ENCODE results near the gene CD24.
A peak's percentile ranks its signal among the peaks of the same experiment; 100 is the strongest.
"Not testable (repeated sequence)": the region's sequence is repeated elsewhere in the genome, so short reads cannot be mapped to it uniquely, and the experiment has no call there.

Gene CD24

DNA sequence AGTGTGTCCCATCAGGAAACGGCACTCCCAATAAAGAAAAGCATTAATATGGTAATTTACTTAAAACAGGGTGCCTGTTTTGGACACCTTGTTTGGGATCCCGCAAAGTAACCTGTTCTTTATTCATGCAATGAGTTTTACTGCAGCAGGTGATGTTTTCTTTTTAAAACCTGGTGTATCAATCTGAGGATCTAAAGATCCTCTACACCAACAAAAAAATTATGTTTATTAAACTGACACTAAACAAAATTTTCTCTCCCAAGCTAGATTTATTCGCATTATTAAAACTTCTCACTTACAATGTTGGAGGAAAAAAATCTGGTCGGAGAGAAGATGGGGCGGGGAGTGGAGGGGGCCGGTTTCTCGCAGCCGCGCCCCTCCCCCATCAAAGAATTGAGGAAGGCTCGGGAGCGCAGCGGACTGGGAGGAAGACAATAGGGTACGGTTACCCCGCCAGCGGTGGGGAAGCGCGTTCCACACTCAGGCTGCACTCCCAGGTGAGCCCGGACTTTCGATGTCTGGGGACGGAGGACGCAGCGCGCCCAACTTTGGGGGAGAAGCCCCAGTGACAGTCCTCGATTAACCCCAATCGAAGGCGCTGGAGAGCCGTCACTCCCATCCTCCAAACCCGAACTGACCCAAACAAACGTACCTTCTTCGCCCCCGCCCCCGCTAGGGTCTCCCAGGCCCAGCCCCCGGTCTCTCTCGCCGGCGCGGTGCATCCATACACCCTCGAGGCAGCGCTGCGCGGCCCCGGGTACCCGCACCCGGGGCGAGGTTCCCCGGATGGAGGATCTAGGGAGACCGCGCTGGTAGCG lies 1.3 kb downstream of the CD24 start:
- no peak for DNase-seq

DNA sequence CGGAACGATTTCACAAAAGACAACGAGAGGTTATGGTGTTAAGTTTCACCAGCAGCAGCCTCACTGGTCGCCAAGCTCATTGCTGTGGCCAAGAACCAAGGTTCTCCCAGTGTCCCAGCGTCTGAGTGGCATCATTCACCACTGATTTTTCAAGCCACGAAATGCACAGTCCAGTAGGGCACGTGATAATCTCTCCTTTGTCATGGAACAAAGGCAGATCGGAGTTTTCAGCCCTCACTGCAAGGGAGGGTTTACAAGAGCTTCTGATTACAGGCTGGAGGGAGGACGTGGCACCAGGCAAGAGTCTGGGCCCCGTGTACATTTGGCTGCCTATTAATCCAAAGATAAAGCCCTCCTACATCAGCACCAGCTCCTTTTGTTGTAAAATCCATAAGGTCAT lies 2.0 kb downstream of the CD24 start:
- DNase-seq: no peak
- in situ Hi-C loops (cut with MboI; ENCODE audit: low pct_unique_long_range_greater_than_20kb, low sequenced_read_pairs): no loop called here

More for the DNA sequence above, 1.3 kb downstream of the CD24 start:
- in situ Hi-C loops (cut with MboI; ENCODE audit: low pct_unique_long_range_greater_than_20kb, low sequenced_read_pairs): no loop called here

DNA sequence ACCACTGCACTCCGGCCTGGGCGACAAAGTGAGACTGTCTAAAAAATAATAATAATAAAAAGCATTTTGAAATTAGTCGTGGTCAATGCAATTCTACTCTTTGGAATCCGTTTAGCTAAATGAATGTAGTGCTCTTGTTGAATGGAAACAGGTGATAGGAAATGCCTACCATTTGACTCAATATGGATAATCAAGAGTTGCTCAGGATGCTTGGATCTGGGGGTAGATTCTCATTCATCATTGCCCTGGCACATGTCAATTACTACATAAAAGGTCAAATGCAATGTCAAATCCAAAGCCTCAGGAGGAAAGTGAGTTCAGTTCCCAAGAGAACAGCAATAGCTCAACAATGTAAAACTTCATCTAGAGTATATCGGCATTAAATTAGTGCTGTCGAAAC lies 3.8 kb downstream of the CD24 start:
- DNase-seq; in situ Hi-C loops (cut with MboI; ENCODE audit: low pct_unique_long_range_greater_than_20kb, low sequenced_read_pairs): not testable (repeated sequence)

DNA sequence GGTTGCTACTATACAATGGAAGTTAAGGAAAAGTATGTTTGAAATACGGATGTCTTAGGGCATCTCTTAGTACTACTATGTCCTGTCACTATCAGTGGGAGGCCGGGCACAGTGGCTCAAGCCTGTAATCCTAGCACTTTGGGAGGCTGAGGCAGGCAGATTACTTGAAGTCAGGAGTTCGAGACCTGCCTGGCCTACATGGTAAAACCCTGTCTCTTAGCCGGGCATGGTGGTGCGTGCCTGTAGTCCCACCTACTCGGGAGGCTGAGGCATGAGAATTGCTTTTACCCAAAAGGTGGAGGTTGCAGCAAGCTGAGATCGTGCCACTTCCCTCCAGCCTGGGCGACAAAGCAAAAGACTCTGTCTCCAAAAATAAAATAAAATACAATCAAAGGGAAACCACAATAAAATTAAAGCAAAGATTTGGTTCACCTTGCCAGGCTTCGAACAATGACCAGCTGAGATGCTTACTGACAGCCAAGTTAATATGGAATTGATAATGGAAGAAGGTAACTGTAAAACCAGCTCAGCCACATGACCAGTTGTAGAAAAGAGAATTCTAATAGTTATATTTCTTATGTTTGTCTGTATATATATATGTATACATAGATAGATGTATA lies 6.5 kb downstream of the CD24 start:
- in situ Hi-C loops (cut with MboI; ENCODE audit: low pct_unique_long_range_greater_than_20kb, low sequenced_read_pairs): no loop called here
- DNase-seq: no peak

DNA sequence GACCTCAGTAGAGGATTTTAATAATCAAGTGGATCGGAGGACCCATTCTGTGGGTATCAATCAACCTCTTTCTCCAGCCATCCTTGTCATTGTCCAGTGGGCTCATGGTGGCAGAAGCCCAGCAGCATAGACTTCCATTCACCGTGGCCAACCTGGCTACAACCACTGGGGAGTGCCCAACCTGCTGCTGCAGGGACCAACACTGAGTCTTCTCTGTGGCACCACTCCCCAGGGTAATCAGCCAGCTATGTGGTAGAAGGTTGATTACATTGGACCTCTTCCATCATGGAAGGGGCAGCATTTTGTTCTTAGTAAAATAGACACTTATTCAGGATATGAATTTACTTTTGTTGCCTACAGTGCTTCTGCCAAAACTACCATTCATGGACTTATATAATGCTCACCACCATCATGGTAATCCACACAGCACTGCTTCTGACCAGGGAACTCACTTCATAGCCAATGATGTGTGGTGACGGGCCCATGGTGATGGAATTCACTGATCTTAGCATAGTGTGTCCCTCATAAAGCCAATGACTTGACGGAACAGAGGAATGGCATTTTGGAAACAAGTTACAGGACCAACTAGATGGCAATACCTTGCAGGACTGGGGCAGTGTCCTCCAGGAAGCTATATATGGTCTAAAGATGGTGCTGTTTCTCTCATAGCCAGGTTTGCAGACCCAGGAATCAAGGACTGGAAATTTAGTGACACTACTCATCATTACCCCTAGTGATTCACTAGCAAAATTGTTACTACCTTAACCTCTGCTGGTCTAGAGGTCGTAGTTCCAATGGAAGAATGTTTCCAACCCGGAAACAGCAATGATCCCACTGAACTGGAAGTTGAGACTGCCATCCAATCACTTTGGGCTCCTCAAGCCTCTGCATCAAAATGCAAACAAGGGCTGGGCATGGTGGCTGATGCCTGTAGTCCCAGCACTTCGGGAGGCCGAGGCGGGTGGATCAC lies 7.6 kb downstream of the CD24 start:
- in situ Hi-C loops (cut with MboI; ENCODE audit: low pct_unique_long_range_greater_than_20kb, low sequenced_read_pairs): no loop called here
- no peak for DNase-seq

DNA sequence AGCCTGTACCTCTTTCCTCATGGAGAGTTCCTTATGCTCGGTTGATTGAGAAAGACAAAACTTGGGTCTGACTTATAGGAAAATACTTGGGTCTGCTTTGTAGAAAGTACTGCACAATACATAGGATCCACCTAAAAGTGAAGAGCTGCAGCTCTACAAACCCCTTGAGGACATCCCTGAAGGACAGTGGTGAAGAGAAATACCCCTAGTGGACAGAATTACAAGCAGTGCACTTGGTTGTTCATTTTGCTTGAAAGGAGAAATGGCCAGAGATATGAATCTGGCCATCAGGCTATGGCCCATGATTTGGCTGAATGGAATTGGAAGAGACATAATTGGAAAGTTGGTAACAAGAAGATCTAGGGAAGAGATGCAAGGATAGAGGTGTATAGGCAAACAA lies 8.3 kb downstream of the CD24 start:
- in situ Hi-C loops (cut with MboI; ENCODE audit: low pct_unique_long_range_greater_than_20kb, low sequenced_read_pairs): no loop called here
- no peak for DNase-seq

DNA sequence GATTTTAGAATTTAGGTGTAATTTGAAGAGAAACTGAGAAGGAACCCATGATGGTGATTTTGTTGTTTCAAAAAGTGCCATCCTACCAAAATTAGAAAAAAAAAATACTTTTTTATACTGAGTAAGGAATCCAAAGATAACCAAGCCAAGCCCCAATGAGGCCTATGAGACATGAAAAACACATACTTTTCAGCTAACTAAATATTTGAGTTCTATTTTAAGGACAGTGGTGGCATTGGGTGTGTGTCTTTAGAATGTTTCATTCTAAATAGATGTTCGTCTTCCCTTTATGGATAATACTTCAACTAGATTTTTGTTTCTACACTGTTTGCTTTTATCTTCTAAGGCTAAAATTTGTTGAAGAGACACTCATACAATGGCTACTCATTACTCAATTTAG lies 9.6 kb downstream of the CD24 start:
- in situ Hi-C loops (cut with MboI; ENCODE audit: low pct_unique_long_range_greater_than_20kb, low sequenced_read_pairs): no loop called here
- no peak for DNase-seq

DNA sequence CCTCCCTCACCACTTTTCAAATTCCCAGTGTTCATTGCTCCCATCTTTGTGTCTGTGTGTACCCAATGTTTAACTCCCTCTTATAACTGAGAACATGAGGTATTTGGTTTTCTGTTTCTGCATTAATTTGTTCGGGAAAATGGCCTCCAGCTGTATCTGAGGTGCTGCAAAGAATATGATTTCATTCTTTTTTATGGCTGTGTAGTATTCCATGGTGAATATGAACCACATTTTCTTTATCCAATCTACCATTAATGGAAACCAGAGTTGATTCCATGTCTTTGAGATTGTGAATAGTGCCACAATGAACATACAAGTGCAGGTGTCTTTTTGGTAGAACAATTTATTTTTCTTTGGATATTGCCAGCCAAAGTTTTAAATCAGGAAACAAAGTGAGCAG lies 10.4 kb downstream of the CD24 start:
- in situ Hi-C loops (cut with MboI; ENCODE audit: low pct_unique_long_range_greater_than_20kb, low sequenced_read_pairs): no loop called here
- no peak for DNase-seq

DNA sequence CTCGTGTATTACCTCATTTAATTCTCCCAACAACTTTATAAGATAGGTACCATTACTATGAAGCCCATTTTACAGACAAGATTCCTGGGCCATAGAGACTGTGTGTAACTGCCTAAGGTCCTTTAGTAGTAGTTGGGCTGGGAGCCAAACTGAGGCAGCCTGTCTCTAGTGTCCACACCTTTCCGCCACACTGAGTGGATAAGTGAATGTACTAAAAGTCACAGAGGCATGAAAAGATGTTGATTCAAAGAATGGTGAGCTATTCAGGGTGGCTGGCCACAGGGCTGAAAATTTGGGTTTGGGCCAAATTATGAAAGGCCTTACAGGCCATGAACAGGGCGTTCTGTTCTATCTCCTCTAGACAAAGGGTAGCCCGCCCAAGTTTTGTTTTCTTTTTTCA lies 11.0 kb downstream of the CD24 start:
- in situ Hi-C loops (cut with MboI; ENCODE audit: low pct_unique_long_range_greater_than_20kb, low sequenced_read_pairs): no loop called here

DNA sequence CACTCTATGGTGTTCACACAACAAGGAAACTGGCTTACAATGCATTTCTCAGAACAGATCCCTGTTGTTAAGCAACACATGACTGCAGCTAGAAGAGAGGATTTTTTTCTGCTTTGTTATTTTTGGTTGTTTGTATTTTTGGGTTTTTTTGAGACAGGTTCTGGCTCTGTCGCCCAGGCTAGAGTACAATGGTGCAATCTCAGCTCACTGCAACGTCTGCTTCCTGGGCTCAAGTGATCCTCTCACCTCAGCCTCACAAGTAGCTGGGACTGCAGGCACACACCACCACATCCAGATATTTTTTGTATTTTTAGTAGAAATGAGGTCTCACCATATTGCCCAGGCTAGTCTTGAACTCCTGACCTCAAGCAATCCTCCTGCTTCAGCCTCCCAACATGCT lies 12.7 kb downstream of the CD24 start:
- in situ Hi-C loops (cut with MboI; ENCODE audit: low pct_unique_long_range_greater_than_20kb, low sequenced_read_pairs): no loop called here
- DNase-seq: no peak

More for the DNA sequence above, 11.0 kb downstream of the CD24 start:
- no peak for DNase-seq

DNA sequence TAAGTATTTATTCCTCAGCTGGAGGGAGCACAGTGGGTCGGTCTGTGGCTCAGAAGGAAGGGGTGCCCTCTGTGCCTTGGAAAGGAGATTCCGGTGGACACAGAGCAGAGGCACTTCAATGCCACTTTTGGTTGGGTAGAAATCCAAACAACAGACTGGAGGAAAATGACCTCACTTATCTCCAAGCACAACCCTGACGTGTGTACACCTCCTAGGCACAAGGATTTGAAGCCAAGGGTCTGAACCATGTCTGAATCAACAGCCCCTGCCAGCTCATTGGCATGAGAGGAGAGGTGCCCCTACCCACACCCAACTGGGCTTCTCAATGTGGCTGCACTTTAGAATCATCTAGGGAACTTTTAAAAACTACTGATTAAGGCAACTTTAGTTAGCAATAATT lies 13.4 kb downstream of the CD24 start:
- in situ Hi-C loops (cut with MboI; ENCODE audit: low pct_unique_long_range_greater_than_20kb, low sequenced_read_pairs): no loop called here
- DNase-seq: no peak

DNA sequence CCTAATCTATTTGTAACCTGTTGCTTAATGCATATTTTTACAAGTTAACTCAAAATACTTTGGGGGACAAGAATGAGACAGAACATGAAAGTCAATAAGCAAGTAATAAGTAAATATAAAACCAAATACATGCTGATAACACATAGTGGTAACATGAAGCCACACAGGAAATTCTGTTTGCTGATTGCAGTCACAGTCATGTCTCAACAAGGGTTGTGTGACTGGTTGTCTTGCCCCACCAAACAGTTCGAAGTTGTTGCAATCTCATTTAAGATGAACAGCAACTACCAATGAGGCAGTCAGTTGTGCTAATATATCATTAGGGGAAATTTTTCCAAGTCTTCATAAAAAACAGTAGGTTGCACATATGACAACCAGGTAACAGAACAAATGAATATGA lies 14.5 kb downstream of the CD24 start:
- in situ Hi-C loops (cut with MboI; ENCODE audit: low pct_unique_long_range_greater_than_20kb, low sequenced_read_pairs): no loop called here
- no peak for DNase-seq

DNA sequence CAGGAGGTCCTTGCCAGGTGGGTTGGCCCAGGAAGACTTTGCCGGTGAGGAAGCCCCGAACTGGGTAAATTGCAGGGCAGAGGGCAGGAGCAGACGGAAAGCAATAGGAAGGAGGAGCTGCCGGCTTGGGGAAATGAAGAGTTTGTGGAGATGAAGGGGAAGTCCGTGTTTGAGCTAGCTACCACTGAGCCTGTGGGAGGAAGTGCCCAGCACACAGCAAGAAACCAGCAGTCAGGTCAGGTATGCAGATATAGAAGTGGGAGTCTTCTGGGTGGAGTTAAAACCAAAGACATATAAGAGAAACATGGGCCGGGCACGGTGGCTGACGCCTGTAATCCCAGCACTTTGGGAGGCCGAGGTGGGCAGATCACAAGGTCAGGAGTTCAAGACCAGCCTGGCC lies 34.7 kb downstream of the CD24 start:
- in situ Hi-C loops (cut with MboI; ENCODE audit: low pct_unique_long_range_greater_than_20kb, low sequenced_read_pairs): no loop called here
- peak; percentile 20 for DNase-seq

DNA sequence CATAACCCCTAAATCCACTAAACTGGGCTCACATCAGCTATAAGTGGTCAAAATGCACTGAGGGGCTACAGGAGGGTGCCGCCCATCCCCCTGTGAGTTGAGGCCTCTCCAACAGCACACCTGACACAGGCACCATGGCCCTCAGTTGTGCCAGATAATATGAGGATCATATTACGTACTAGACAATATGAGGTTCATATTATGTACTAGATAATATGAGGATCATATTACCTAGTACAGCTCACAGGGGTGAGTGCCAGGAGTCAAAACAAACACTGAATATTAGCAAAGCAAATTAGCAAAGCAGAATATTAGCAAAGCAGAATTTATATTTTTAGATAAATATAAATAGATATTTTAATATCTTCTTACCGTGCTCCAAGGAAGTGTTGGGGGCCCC lies 35.3 kb downstream of the CD24 start:
- in situ Hi-C loops (cut with MboI; ENCODE audit: low pct_unique_long_range_greater_than_20kb, low sequenced_read_pairs): no loop called here

DNA sequence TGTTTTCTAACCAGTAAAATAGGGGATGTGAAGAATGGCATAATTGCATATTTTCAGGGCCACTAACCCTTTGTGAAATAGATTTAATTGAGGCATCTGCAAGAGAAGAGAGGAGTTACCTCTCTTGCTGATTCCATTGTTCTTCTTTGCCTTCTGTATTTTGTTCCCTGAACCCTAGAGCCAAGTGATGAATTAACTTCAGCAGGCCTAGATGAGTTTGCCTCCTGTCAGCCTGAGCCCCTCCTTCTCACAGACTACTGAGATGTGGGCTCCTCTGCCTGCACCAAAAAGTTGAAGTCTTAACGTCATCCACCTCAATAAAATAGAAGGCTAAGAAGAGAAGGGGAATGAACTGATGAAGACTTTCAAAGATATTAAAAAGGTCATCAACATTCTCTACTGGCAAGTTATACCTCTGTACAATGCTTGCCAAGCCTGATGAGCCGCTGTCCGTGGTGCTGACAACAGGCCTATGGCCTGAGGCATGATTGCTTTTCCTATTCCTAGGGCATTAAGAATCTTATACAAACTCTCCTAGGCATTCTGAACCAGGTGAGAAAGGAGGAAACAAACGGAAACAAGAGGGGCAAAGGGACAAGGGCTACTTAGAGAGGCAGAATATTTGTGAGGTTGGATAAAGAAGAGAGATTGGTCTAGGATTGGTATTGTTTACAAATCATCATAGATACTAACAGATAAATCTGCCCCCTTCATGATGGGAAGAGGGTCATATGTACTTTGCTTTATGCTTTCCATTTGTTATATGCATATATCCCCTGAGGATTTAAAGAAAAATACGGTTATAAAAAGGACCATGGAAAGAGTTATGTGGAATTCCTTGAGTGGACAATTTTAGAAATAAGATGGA lies 46.8 kb downstream of the CD24 start:
- peak; percentile 21 for DNase-seq
- in situ Hi-C loops (cut with MboI; ENCODE audit: low pct_unique_long_range_greater_than_20kb, low sequenced_read_pairs): no loop called here

More for the DNA sequence above, 35.3 kb downstream of the CD24 start:
- no peak for DNase-seq

DNA sequence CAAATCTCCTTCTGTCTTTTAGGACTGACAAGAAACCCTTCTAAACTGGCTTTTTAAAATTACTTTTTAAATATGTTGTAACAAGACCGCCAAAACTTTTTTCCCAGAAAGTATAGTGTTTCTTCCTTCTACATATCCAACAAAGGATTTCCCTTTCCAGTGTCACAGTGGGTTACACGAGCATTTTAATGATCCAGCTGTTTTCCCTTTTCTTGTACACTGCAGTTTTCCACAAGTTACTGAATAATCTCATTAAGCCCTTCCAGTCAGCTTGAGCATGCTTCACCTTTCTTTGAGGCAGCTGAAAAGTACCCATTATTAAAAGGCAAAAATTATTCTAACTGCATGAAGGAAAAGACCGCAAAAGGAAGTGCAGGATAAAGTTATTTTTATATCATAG lies 48.6 kb downstream of the CD24 start:
- in situ Hi-C loops (cut with MboI; ENCODE audit: low pct_unique_long_range_greater_than_20kb, low sequenced_read_pairs): no loop called here
- DNase-seq: no peak

DNA sequence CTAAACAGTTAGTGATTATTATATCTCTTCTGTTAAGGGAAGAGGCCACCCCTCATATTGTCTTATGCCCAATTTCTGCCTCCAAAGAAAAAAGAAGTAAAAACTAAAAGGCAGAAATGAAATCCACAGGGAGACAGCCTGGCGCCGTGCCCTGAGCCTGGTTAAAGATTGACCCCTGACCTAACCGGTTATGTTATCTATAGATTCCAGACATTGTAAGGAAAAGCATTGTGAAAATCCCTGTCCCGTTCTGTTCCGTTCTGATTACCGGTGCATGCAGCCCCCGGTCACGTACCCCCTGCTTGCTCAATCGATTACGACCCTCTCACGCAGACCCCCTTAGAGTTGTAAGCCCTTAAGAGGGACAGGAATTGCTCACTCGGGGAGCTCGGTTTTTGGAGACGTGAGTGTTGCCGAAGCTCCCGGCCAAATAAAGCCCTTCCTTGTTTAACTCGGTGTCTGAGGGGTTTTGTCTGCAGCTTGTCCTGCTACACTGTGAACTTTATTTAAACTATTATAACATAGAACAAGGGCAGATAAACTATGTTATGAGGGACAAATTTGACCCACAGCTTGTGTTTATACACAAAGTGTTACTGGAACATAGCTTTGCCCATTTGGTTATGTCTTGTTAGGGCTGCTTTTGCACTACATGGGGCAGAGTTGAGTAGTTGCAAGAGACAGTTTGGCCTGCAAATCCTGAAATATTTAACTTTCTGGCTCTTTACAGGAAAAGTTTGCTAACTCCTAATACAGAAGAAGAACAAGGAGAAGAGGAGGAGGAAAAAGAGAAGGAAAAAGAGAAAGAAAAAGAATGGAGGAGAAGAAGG lies 49.6 kb downstream of the CD24 start:
- in situ Hi-C loops (cut with MboI; ENCODE audit: low pct_unique_long_range_greater_than_20kb, low sequenced_read_pairs): no loop called here
- DNase-seq: no peak

DNA sequence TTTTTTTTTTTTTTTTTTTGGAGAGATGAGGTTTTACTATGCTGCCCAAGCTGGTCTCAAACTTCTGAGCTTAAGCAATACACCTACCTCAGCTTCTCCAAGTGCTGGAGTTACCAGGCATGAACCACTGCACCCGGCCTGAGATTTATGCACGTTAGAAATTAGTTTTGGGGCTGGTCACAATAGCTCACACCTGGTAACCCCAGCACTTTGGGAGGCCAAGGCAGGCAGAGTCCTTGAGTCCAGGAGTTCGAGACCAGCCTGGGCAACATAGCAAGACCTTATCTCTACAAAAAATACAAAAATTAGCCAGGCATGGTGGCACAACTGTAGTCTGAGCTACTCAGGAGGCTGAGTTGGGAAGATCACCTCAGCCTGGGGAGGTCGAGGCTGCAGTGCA lies 51.9 kb downstream of the CD24 start:
- no peak for DNase-seq
- in situ Hi-C loops (cut with MboI; ENCODE audit: low pct_unique_long_range_greater_than_20kb, low sequenced_read_pairs): no loop called here
